GM12892 (cell line): ENCODE measurements around the gene SPATA2L.

Source experiments
- POLR2A ChIP-seq: IDR thresholded peaks from 2 replicates; pipeline ENCODE4 v1.6.1; 2011; ENCODE audit warnings: low read depth, low read length, control low read depth
- POLR2AphosphoS5 ChIP-seq: IDR thresholded peaks from 2 replicates; pipeline ENCODE4 v1.6.1; 2011; ENCODE audit warnings: low read depth, low read length, control low read depth

GRCh38 chr16:89744813-89745212 lies 43.3 kb upstream of the SPATA2L start:
- TF ChIP-seq POLR2AphosphoS5: no peak
- TF ChIP-seq POLR2A: no peak
